Psoas muscle (tissue), 8 donors: ENCODE measurements around the gene CTNND2. TPM values are rescaled to one million over a fixed set of nuclear protein-coding genes. Genes with fewer than 3 reads are reported as not detected.

Source experiments
- ATAC-seq, 4 donors: fragments of 200-7000 bp; cut with Tn5 transposase; one replicate each; pipeline ENCODE4 v1.9.1; 2020; ENCODE audit warnings: moderate library complexity in 3 of 4, mild to moderate bottlenecking in 2 of 4
- DNase-seq, 2 donors: peaks; one replicate each; pipeline ENCODE4 v3.0.0-alpha.2; 2020
- H3K27ac ChIP-seq: fragments of 200-600 bp; one replicate; pipeline ENCODE4 v1.8.0; 2022
- H3K27me3 ChIP-seq, 3 donors: fragments of 200-600 bp in 1 of 3; one replicate each; pipeline versions ENCODE4 v1.6.1 to v1.8.0; 2013 to 2022; ENCODE audit warnings: low read length in 2 of 3, mild to moderate bottlenecking in 2 of 3, moderate library complexity in 1 of 3; ENCODE audit not compliant: insufficient read depth in 3 of 3
- H3K36me3 ChIP-seq, 2 donors: fragments of 200-600 bp in 1 of 2; one replicate each; pipeline versions ENCODE4 v1.6.1 to v1.8.0; 2013 to 2022; ENCODE audit warnings: low read depth in 1 of 2, mild to moderate bottlenecking in 1 of 2, moderate library complexity in 1 of 2; ENCODE audit not compliant: insufficient read depth in 1 of 2
- H3K4me1 ChIP-seq: fragments of 200-600 bp; one replicate; pipeline ENCODE4 v1.8.0; 2022
- H3K4me3 ChIP-seq: fragments of 200-600 bp; one replicate; pipeline ENCODE4 v1.8.0; 2022; ENCODE audit warnings: mild to moderate bottlenecking
- H3K9me3 ChIP-seq: fragments of 200-600 bp; one replicate; pipeline ENCODE4 v1.8.0; 2022
- WGBS, 3 donors: extraction: QIAGEN DNeasy Blood & Tissue Kit; methylation state at CpG; one replicate each; pipeline versions ENCODE4 v1.1.6 to v1.1.7; 2013; 5-methylcytosine and 5-hydroxymethylcytosine counted together
- intact Hi-C, 2 donors: fragments of 100-400 bp; cut with DNase I; formaldehyde crosslinking; loops; one replicate each; pipeline versions ENCODE4 v1.11.0 to v1.14.2; 2022
- polyA plus RNA-seq, 3 donors: library from polyadenylated mRNA; stranded (reverse); fragments of 200-250 nt; gene quantifications; one replicate each; pipeline ENCODE4 v1.2.3, GENCODE V29; 2013
- total RNA-seq, 4 donors: library from RNA; stranded (reverse); fragmentation: NEBNext Ultra II Directional in 2 of 4; extraction: Animal tissue kit (Norgen Biotek cat#: 25700) in 2 of 4; gene quantifications; one replicate each; pipeline versions ENCODE4 v1.2.1 to v1.2.4, GENCODE V29; 2021 to 2023
- TF ChIP-seq, protein P1 (sequence below): fragments of 200-600 bp; IDR thresholded peaks from one replicate; pipeline ENCODE4 v1.8.0; 2022; ENCODE audit warnings: antibody characterized with exemption
- donor health status: healthy with polysubstance abuse.
- donor health status: DM: no; HTN: no; CAD: no; lungs with moderate emphysema.
- donor health status: Bipolar disorder and iron deficiency.
- donor health status: healthy.
- donor health status: DM: yes; HTN: yes; CAD: no.
- donor health status: DM: no; HTN: no; CAD: no.
- donor health status: DM: no; HTN: no; CAD: no.
- donor health status: DM: yes; HTN: yes; CAD: no.

Gene CTNND2
- total and polyA plus RNA-seq, 7 donors, result 0.09 to 0.14 (median 0.13) TPM; not detected in 4

DNA sequence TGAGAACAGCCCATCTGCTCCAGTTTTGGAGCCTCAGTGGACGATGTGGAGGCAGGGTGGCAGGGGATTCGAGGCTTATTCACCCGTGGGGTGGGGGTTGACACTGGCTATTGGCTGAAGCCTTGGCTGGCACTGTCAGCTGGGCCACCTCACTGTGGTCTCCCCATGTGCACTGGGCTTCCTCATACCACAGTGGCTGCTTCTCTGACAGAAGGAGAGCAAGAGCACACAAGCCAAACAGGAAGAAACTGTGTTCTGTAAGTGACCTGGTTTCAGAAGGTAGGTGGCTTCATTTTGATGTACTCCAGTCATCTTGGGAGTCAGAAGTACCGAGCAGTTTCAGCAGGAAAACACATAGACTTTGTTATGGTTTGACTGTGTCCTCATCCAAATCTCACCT is 24.7 kb upstream of the CTNND2 start:
- WGBS, 3 donors, result 50 to 58% (median 53%) methylated on average over 4 of the region's 4 CpGs
- no peak for ATAC-seq

DNA sequence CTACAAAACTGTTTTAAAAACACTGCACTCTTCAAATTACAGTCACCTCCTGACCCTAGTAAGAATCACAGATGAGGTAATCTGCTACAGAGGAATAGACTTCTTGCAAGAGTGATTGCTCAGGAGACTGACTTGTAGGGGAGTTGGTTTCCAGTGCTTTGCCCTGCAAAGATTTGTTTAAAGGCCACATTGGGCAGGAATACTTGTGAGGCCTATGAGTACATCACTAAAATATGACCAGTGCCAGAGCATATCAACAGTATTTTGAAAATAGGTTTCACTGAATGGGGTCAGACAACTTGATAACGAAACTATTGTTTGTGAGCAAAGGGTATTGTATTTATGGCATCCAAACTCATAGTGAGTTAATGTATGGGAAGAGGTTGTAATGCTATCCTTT is 21.5 kb upstream of the CTNND2 start:
- 83 to 91% (median 83%) methylated on average over 1 of the region's 1 CpG for WGBS, 3 donors
- no peak for ATAC-seq

More for the DNA sequence above, 24.7 kb upstream of the CTNND2 start:
- Histone ChIP-seq H3K27ac (no peak overlapping the region), H3K4me3 (no peak overlapping the region), H3K4me1 (no peaks in the 10 kb centered on the region), H3K9me3 (no peaks in the 10 kb centered on the region), H3K27me3 (no peaks in the 10 kb centered on the region), H3K36me3 (no peaks in the 10 kb centered on the region)
- TF ChIP-seq, protein P1, sequence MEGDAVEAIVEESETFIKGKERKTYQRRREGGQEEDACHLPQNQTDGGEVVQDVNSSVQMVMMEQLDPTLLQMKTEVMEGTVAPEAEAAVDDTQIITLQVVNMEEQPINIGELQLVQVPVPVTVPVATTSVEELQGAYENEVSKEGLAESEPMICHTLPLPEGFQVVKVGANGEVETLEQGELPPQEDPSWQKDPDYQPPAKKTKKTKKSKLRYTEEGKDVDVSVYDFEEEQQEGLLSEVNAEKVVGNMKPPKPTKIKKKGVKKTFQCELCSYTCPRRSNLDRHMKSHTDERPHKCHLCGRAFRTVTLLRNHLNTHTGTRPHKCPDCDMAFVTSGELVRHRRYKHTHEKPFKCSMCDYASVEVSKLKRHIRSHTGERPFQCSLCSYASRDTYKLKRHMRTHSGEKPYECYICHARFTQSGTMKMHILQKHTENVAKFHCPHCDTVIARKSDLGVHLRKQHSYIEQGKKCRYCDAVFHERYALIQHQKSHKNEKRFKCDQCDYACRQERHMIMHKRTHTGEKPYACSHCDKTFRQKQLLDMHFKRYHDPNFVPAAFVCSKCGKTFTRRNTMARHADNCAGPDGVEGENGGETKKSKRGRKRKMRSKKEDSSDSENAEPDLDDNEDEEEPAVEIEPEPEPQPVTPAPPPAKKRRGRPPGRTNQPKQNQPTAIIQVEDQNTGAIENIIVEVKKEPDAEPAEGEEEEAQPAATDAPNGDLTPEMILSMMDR, result no peak
- intact Hi-C loops, result no loop called here
- no peak for DNase-seq

DNA sequence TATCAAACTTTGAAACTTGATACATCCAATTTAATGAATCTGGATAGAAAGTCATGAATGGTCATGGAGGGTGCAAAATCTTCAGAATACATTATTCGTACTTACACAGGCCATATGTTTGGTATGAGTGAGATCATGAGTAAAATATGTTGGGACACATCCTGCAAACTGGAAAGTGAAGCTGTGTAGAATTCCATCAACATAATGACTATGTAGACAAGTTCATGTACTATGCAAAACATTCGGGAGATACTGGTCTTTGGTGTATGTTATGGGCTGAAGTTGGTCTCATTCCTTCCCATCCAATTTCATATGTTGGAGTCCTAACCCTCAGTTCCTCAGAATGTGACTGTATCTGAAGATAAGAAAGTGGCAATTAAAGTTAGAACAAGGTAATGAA is 18.1 kb upstream of the CTNND2 start:
- Histone ChIP-seq H3K9me3 (no peaks in the 10 kb centered on the region), H3K4me1 (no peaks in the 10 kb centered on the region), H3K27me3 (no peaks in the 10 kb centered on the region), H3K4me3 (no peak overlapping the region), H3K27ac (no peak overlapping the region), H3K36me3 (no peaks in the 10 kb centered on the region)
- WGBS, 3 donors, result 69 to 87% (median 74%) methylated on average over 2 of the region's 2 CpGs
- DNase-seq (no peak), ATAC-seq (no peak)
- intact Hi-C loops, result no loop called here
- TF ChIP-seq, protein P1, result no peak

More for the DNA sequence above, 21.5 kb upstream of the CTNND2 start:
- Histone ChIP-seq H3K27ac (no peak overlapping the region), H3K9me3 (no peaks in the 10 kb centered on the region), H3K36me3 (no peaks in the 10 kb centered on the region), H3K27me3 (no peaks in the 10 kb centered on the region), H3K4me1 (no peaks in the 10 kb centered on the region), H3K4me3 (no peak overlapping the region)
- TF ChIP-seq, protein P1, result no peak
- no peak for DNase-seq
- intact Hi-C loops, result no loop called here

DNA sequence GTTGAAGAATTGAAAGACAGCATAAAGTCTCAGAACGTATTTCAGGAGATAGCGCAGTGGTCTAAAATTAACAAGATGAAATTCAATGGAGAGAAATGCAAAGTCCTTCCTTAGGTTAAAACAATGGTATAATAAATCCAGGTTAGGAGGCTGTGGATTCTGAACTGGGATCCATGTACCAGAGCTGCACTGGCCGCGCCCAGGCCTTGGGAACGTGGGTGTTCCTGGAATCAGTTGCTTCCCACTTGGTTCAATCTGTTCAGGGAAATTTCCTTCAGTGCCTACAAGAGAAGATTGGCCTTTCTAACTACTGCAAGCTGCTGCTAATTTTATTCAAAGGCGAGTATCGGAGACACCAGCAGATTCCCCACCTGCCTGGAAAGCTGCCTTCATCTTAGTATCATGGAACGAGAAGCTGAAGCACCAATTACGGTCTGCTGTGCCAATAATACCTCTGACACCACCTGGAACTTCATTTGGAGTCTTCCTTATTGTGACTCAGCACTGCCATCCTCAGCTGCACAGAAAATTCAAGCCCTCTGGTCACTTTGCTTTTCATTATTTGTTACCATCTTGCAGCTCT is 14.3 kb upstream of the CTNND2 start:
- TF ChIP-seq, protein P1, result no peak
- no peak for DNase-seq
- no peaks in the 10 kb centered on the region for H3K27me3 ChIP-seq
- H3K27ac ChIP-seq, result no peak overlapping the region
- WGBS, 3 donors, result 78 to 84% (median 82%) methylated on average over 9 of the region's 9 CpGs
- intact Hi-C loops, result no loop called here
- H3K4me1 ChIP-seq, result no peaks in the 10 kb centered on the region
- no peak overlapping the region for H3K4me3 ChIP-seq
- no peaks in the 10 kb centered on the region for H3K36me3 ChIP-seq
- ATAC-seq, result no peak
- no peaks in the 10 kb centered on the region for H3K9me3 ChIP-seq

DNA sequence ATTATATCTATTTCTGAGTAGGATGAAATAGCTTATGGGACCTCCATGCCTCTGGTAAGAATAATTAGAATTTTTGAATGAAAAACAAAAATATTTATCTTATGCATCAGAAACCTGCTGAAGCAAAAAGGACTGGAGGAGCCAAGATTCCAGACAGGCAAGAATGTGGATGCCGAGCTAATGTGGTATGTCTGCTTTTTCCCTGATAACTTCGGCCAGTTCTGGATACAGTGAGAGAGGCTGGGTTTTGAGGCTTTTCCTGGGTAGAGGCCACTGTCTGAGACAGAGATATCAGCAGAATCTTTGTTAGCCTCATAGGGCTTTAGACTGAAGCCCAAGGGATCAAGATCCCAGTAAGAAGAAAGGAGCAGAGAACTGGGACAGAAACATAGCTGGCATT is 5.2 kb upstream of the CTNND2 start:
- Histone ChIP-seq H3K27ac (no peak overlapping the region), H3K4me3 (no peak overlapping the region), H3K4me1 (no peaks in the 10 kb centered on the region), H3K9me3 (no peaks in the 10 kb centered on the region), H3K36me3 (no peaks in the 10 kb centered on the region), H3K27me3 (peaks cover 4 to 12% (median 7%) of the 10 kb centered on the region in 3 donors)
- intact Hi-C loops, result no loop called here
- TF ChIP-seq, protein P1, result no peak
- ATAC-seq (no peak), DNase-seq (no peak)
- 30 to 48% (median 48%) methylated on average over 2 of the region's 2 CpGs for WGBS, 3 donors
